Sigmoid colon (tissue), 3 donors: ENCODE data around the gene RAC2.

ENCODE experiments used
- POLR2A ChIP-seq, 2 donors: fragments of 450-650 bp; IDR thresholded peaks; one replicate each; pipeline ENCODE4 v1.6.1; 2016; ENCODE audit warnings: antibody characterized with exemption in 2 of 2, mild to moderate bottlenecking in 2 of 2, moderate library complexity in 2 of 2
- TF ChIP-seq, protein P1 (sequence below), 4 experiments: fragments of 450-650 bp in 3 of 4; fragments of 200-600 bp in 1 of 4; IDR thresholded peaks; one replicate each; pipeline ENCODE4 v1.5.1; 2016 to 2019; ENCODE audit warnings: antibody characterized with exemption in 4 of 4, mild to moderate bottlenecking in 3 of 4, moderate library complexity in 2 of 4

DNA sequence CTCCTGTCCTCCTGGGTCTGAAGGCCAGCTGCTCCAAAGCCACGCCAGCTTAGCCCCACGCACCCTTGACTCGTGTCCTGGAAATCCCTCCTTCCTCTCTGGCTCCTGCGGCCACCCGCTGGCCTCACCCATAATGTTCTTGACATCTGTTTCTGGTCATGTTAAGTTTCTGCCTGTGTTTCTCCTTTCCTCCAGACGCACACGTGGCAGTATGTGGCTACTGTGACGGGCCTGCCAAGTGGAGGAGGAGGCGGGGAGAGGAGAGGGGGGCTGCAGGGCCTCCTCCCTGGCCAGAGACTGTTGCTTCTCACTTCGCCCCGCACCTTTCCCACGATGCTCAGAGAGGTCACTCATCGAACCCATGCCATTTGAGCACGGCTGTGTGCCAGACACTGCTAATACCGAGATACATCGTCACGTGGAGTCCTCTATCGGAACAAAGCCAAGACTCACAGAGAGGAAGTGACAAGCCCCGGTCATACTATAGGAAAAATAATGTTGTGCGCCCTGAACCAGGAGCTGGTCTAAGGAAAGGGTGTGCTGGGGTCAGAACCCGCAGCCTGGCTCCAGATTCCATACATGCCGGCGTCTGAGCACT, 67.5 kb downstream of the RAC2 start:
- TF ChIP-seq POLR2A (IDR thresholded peaks at IDR 0.05): no peak
- TF ChIP-seq, protein P1, sequence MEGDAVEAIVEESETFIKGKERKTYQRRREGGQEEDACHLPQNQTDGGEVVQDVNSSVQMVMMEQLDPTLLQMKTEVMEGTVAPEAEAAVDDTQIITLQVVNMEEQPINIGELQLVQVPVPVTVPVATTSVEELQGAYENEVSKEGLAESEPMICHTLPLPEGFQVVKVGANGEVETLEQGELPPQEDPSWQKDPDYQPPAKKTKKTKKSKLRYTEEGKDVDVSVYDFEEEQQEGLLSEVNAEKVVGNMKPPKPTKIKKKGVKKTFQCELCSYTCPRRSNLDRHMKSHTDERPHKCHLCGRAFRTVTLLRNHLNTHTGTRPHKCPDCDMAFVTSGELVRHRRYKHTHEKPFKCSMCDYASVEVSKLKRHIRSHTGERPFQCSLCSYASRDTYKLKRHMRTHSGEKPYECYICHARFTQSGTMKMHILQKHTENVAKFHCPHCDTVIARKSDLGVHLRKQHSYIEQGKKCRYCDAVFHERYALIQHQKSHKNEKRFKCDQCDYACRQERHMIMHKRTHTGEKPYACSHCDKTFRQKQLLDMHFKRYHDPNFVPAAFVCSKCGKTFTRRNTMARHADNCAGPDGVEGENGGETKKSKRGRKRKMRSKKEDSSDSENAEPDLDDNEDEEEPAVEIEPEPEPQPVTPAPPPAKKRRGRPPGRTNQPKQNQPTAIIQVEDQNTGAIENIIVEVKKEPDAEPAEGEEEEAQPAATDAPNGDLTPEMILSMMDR (IDR thresholded peaks at IDR 0.05): peak in 1 of 4 experiments; percentile 8
